Epidermal melanocyte (primary cell): Measurements from ENCODE around the gene XPNPEP1.

ENCODE experiments used
- DNase-seq: peaks from one replicate; pipeline ENCODE4 v3.0.0; 2011; ENCODE audit warnings: low spot score; ENCODE audit not compliant: insufficient read length

XPNPEP1 gene

DNA sequence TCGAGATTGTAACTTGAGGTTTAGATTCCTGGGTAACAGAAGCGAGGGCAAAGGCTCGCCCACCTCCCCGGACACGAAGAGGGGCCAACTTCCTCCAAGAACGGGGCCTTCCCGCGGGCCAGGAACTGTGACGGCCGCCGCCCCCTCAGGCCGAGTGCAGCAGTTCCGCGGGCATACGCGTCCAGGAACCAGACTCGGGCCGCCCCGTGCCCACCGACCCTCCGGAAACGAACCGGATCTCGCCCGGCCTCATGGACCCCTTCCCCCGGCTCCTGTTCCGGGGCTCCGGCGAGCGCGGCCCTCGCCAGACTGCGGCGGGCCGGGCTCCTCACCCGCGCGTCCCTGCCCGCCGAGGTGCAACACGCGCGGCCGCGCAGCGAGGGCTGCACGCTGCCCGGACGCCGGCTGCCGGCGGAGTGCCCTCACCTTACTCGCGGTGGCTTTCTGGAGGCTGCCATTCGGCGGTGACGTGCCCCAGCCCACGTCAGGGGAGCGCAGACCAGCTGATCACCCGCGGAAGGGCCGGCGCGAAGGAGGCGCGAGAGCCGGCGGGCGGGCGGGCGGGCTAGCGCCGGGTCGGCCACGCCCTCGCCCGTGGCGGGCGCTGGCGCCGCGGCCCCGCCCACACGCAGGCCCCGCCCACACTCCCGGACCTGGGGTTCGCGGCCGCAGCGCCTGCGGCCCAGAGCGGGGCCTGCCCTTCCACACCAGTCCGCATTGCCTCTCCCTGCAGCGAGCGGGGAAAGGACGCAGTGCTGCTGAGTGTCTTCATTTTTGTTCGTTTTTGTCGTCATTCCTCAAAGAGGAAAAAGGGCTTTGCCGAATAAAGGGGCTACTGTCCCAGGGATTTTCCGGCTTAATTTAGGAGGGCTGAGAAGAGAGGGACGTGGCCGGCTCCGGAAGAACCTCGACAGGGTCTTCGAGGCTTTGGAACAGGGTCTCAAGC lies at the start of gene XPNPEP1:
XPNPEP1 (minus strand) TSS at position 536 of the 946 bp plus-strand sequence; CDS start at position 458, 78 bp downstream.
- peak; percentile 77 for DNase-seq

- no peak for DNase-seq
Observed at GRCh38 chr10:109972372-109973001, 49.2 kb upstream of the XPNPEP1 start.

GRCh38 chr10:109971634-109972033 lies 48.3 kb upstream of the XPNPEP1 start:
- DNase-seq, result no peak

- DNase-seq, result no peak
Observed at GRCh38 chr10:109969760-109970346, 46.5 kb upstream of the XPNPEP1 start.

GRCh38 chr10:109968953-109969759 lies 45.8 kb upstream of the XPNPEP1 start:
- DNase-seq, result no peak

DNA sequence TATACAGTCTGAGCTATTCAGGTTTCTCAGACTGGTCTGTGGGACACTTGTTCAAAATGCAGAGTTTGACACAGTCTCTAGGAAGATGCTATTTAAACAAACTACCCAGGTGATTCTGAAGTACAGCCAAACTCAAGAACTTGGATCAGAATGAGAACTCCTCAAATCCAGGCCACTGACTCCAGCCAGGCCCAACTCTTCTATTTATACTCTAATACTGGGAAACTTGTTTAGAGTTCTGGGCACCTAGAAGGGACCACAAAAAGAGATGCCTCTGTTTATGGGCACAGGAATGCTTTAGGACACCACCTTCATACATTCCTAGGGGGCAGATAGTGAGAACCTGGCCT lies 44.4 kb upstream of the XPNPEP1 start:
- DNase-seq, result no peak

- no peak for DNase-seq
Observed at GRCh38 chr10:109966961-109967738, 43.8 kb upstream of the XPNPEP1 start.

GRCh38 chr10:109964318-109964717 lies 41.0 kb upstream of the XPNPEP1 start:
- no peak for DNase-seq

DNA sequence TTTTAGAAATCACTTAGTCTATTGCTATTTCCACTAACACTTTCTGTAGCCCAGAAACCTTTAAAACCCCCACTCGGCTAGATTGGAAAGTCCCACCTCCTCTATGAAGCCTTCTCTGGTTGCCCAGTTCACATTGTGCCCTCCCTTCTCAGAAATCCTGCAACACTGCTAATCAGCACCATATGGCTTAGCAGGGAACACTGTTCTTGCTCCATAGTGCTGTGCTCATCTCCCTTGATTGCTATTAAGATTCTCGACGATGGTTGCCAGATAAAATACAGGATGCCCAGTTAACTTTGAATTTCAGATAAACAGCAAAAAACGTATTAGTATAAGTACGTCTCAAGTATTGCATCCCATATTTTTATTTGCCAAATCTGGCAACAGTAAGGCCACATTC lies 40.1 kb upstream of the XPNPEP1 start:
- DNase-seq, result no peak

GRCh38 chr10:109962247-109962646 lies 38.9 kb upstream of the XPNPEP1 start:
- no peak for DNase-seq

DNA sequence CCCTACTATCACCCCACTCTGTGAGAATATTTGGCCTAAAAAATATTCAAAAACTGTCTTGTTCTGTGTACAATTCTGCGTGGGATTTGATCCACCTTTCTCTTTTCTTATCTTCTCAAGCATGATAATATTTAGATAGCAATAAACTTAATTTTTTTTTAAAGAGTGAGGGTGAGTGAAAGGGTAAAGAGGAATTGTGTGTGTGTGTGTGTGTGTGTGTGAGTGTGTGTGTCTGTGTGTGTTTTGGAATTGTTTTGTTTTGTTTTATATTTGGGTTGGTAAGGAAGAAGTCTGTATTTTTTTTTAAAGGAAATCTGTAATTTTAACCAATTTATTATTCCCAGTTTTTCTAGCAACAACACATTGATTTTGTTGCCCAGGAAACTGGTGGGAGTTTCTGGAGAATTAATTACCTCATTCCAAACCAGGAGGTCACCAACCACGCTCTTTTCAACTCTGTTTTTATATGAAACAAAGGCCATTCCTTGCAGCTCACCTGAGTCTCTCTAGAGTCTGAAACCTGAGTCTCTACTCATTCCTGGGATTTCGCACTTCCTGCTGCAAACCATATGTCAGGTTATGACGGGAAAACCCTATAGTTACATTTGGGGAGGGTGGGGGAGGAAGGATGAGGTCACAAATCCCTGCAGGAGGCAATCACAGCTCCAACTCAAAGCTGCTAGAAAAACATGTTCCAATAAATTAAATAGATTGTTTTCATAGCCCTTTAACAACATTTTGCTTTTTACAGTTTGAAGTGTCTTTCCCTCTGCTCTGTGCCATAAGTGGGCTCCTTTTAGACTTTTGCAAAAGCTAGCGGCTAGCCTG lies 38.1 kb upstream of the XPNPEP1 start:
- no peak for DNase-seq

DNA sequence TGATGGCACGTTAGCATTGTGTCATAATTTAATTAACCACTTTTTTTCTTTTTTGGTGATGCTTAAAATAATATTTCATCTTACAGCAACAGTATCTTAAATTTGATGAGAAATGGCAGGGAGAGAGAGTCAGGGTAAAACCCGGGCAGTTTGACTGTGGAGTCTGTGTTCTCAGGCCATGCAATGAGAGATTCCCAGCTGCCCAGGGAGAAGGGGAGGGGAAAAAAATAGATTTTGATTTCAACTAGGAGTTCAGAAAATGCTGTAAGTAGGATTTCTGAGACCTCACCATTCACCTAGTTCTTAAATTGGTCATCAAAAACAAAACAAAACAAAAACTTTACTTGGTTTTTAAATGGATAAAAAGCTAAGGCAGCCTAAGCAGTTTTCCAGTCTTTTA lies 37.4 kb upstream of the XPNPEP1 start:
- DNase-seq, result no peak

GRCh38 chr10:109959259-109960145 lies 36.2 kb upstream of the XPNPEP1 start:
- DNase-seq, result no peak

DNA sequence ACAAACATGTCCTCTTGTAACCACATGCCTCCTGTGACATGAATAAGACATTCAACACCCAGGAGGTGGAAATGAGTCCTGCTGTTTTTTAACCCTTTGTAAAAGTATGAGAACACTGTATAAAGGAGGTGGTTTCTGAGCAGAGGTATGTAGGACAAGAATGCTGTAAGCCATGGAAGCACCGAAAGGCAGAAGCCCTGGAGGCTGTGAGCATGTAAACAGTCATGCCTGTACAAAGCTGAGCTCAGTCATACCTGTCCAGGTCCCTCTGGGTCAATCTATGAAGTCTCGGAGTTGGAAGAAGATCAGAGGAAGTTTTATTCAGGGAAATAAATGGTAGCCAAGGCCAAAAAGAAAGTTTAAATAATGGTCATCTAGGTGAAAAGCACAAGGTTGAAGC lies 34.7 kb upstream of the XPNPEP1 start:
- no peak for DNase-seq

GRCh38 chr10:109957092-109957797 lies 33.9 kb upstream of the XPNPEP1 start:
- no peak for DNase-seq

GRCh38 chr10:109956454-109957091 lies 33.3 kb upstream of the XPNPEP1 start:
- no peak for DNase-seq

DNA sequence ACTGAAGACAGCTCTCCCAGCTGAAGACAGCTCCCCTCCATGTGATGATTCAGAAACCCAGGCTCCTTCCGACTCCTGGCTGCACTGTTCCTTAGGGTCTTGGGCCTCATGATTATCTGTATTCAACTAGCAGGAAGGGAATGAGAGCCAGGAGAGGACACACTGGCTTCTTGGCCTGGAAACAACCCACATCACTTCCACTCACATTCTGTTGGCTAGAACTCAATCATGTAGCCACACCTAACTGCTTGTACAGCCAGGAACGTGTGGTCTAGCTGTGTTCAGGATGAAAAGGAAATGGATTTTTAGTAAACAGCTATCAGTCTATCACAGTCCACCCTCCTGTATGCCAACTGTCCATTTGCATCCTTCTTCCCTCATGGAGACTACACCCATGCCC lies 30.5 kb upstream of the XPNPEP1 start:
- no peak for DNase-seq

DNA sequence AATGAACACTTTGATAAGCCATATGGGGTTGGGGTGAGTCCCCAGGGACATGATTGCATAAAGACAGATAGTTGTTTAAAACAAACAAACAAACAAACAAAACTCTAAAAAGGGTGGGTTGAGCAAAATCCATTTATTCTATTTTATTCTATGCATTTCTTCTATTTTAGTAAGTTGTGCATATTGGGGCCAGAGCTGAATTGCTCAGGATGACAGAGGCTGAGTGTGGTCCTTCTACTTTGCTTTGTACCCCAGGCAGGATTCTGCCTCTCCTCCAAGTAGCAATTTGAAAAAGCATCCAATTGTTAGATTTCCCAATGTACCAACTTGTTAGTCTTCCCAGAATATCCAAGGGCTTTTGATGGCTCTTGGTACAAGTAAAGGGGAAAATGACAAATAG lies 29.2 kb upstream of the XPNPEP1 start:
- no peak for DNase-seq
